GM04503 (cell line): ENCODE measurements around the gene DNASE1.

ENCODE experiments used
- DNase-seq: peaks from one replicate; pipeline ENCODE4 v3.0.0-alpha.2; 2012; ENCODE audit warnings: low read depth

DNASE1 gene

DNA sequence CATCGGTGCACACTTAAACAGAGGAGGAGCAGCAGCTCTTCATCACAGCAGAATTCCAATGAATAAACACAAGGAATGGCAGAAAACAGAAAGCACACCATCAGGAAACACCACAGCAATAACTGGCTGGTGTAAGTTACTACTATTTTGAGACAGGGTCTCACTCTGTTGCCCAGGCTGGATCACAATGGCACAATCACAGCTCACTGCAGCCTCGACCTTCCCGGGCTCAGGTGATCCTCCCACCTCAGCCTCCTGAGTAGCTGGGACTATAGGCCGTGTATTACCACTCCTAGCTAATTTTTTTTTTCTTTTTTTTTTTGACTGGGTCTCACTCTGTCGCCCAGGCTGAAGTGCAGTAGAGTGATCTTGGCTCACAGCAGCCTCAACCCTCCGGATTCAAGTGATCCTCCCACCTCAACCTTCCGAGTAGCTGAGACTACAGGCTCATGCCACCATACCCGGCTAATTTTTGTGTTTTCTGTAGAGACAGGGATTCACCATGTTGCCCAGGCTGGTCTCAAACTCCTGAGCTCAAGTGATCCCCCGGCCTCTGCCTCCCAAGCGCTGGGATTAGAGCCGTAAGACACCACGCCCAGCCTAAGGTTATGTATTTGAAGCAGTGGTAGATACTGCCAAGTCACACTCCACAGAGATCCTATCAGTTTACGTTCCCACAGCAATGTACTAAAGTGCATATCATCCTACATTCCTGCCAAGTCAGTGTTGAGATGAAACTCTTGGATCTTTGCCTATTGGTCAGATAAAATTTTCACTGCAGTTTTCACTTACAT is 42.1 kb downstream of the DNASE1 start:
- DNase-seq = peak; percentile 31

DNA sequence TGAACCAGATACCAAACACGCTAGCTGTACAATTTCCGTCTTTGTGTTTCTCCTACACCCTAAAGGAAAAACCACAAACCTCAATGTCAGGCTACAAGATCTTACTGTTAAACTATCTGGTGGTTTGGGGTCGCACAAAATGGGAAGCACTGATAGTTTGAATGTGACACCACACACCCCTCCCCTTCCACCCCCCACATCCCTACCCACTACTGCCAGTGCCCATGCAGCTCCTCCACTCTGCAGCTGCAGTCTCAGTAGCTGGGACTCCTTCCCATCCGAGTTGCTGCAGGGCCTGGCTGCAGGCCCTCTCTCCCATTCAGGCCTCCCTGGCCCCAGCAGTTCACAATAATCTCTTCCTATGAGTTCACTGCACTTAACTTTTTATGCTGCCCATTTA is 44.5 kb downstream of the DNASE1 start:
- DNase-seq = no peak

DNA sequence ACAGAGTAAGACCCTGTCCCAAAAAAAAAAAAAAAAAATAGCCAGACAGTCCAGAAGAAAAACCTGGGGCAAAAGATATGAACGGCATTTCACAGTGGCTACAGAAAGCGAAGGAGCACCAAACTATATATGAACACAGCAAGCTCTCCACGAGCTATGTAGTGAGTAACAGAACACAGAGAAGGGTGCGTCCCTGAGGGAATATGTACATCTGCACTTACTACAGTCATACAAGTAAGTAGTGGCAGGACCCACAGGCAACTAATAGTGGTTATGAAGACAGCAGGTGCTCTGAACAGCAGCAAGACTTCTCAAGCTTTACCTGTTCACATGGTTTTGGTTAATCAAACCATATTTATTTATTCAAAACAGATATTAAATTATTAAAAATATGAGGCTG is 47.0 kb downstream of the DNASE1 start:
- DNase-seq = no peak

DNA sequence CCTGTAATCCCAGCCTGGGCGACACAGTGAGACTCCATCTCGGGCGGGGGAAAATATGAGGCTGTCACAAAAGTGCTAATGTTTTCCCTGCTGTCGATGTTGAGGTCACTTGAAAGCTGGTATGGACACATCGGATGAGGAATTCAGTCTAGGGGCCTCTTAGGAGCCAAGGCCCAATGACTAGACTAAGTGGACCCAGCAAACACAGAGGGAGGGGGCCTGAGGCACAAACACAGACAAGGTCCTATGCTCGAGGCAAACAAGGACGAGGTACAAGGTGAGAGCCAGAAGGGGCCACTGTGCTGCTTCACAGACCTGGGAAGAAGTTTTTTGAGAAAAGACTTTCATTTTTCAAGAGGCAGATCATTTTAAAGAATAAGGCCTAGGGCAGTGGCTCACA is 47.6 kb downstream of the DNASE1 start:
- no peak for DNase-seq

DNA sequence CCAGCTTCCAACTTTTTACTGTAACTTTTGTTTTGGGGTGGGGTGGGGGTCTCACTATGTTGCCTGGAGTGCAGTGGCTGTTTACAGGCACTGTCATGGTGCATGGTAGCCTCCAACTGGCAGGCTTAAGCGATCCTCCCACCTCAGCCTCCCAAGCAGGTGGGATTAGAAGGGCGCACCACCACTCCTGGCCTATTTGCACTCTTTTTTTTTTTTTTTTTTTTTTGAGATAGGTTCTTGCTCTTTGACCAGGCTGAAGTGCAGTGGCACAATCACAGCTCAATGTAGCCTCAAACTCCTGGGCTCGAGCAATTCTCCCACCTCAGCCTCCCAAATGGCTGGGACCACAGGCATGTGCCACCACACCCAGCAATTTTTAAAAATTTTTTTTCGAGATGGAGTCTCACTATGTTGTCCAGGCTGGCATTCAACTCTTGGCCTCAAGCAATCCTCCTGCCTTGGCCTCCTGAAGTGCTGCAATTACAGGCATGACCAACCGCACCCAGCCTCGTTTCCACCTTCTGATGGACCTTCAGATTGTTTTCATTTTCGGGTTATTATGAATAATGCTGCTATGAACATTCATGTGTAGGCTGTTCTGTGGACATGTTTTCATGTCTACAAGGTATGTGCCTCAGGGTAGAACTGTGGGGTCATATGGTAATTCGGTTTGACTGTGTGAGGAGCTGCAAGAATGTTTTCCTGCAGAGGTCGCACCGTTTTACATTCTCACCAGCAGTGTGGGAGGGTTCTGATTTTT is 51.9 kb downstream of the DNASE1 start:
- DNase-seq = no peak
